C4-2B (cell line): Measurements from ENCODE around the gene PPP1R13L.

ENCODE experiments used
- ZFX ChIP-seq: fragments of 450-650 bp; IDR thresholded peaks from 2 replicates; pipeline ENCODE4 v1.6.1; 2017
- TF ChIP-seq, protein P1 (sequence below): fragments of 450-650 bp; conservative IDR thresholded peaks from 2 replicates; pipeline ENCODE4 v1.5.1; 2017; ENCODE audit warnings: mild to moderate bottlenecking

DNA sequence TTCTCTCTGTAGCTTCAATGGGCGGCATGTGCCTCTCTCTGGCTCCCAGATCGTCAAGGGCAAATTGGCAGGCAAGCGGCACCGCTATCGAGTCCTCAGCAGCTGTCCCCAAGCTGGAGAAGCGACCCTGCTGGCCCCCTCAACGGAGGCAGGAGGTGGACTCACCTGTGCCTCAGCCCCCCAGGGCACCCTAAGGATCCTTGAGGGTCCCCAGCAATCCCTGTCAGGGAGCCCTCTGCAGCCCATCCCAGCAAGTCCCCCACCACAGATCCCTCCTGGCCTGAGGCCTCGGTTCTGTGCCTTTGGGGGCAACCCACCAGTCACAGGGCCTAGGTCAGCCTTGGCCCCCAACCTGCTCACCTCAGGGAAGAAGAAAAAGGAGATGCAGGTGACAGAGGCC is 3.3 kb upstream of the PPP1R13L start:
- TF ChIP-seq, protein P1, sequence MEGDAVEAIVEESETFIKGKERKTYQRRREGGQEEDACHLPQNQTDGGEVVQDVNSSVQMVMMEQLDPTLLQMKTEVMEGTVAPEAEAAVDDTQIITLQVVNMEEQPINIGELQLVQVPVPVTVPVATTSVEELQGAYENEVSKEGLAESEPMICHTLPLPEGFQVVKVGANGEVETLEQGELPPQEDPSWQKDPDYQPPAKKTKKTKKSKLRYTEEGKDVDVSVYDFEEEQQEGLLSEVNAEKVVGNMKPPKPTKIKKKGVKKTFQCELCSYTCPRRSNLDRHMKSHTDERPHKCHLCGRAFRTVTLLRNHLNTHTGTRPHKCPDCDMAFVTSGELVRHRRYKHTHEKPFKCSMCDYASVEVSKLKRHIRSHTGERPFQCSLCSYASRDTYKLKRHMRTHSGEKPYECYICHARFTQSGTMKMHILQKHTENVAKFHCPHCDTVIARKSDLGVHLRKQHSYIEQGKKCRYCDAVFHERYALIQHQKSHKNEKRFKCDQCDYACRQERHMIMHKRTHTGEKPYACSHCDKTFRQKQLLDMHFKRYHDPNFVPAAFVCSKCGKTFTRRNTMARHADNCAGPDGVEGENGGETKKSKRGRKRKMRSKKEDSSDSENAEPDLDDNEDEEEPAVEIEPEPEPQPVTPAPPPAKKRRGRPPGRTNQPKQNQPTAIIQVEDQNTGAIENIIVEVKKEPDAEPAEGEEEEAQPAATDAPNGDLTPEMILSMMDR = no peak
- no peak for TF ChIP-seq ZFX
